Measurements from ENCODE around the gene USPL1.

GRCh38 chr13:30654430-30654829 lies 36.7 kb downstream of the USPL1 start:
- TF ChIP-seq MXI1 (conservative IDR thresholded peaks at IDR 0.05; ENCODE audit: poor library complexity, severe bottlenecking), result no peak
- TF ChIP-seq SMC3 (conservative IDR thresholded peaks at IDR 0.05; ENCODE audit: poor library complexity), result no peak
- no peak for TF ChIP-seq CTCF (IDR thresholded peaks at IDR 0.05; ENCODE audit: poor library complexity, severe bottlenecking)
- TF ChIP-seq TAF1 (IDR thresholded peaks at IDR 0.05; ENCODE audit: low read depth), result no peak
- no peak for TF ChIP-seq POLR2AphosphoS5 (IDR thresholded peaks at IDR 0.05)
- TF ChIP-seq REST (IDR thresholded peaks at IDR 0.05; ENCODE audit: borderline replicate concordance), result no peak
- no peak for TF ChIP-seq EP300 (conservative IDR thresholded peaks at IDR 0.05; ENCODE audit: poor library complexity, severe bottlenecking)

All from neural cell (in vitro differentiated cells).